T-helper 2 cell treated with Interferon-gamma antibody and Interleukin-4, amounts not matched to agents 100 ng/mL and 5 ng/mL, for 36 hours (primary cell): ENCODE measurements around the gene SNX19. TPM values are rescaled to one million over a fixed set of nuclear protein-coding genes. Genes with fewer than 3 reads are reported as not detected.
"Not testable (repeated sequence)": the region's sequence is repeated elsewhere in the genome, so short reads cannot be mapped to it uniquely, and the experiment has no call there.

Experiments used
- intact Hi-C: fragments of 100-400 bp; cut with micrococcal nuclease; formaldehyde crosslinking; loops from one replicate; pipeline ENCODE4 v1.15.1; 2023
- total RNA-seq: library from RNA; stranded (reverse); gene quantifications from 2 replicates; pipeline ENCODE4 v1.2.3, GENCODE V29; 2022

Gene SNX19
- total RNA-seq, 1 donor from 2014 or later: 49.3 TPM

DNA sequence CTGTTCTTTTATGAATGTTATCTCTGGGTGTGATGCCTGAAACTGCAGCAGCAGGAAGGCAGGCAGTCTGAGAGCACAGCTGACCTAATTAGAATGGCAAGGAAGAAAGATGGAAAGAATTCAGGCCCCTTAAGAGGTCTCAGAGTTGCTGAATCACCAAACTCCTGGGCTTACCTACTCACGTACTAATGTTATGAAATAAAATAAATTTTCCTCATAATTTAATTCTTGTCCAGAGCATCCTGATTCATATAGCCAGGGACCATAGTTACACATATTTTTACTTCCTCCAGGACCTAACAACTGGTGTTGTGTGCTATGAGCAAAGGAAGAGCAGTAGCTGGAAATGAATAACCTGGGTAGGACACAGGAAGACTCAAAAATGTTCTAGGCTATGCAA lies 41.9 kb downstream of the SNX19 start:
- intact Hi-C loops: no loop called here

DNA sequence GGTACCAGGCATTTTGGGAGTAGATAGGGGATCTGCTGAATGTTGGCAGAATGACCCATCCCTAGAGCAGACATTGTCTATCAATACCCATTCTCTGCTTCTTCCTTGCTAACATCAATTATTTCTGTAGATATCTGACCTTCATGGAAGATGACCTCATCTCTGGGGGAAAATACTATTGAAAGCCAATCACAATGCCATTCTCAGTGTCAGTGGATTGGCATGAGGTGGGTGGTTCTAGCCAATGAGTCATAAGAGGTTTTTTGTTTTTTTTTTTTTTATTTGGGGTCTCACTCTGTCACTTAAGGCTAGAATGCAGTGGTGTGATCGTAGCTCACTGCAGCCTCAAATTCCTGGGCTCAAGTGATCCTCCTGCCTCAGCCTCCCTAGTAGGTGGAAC lies 42.5 kb downstream of the SNX19 start:
- intact Hi-C loops: no loop called here

DNA sequence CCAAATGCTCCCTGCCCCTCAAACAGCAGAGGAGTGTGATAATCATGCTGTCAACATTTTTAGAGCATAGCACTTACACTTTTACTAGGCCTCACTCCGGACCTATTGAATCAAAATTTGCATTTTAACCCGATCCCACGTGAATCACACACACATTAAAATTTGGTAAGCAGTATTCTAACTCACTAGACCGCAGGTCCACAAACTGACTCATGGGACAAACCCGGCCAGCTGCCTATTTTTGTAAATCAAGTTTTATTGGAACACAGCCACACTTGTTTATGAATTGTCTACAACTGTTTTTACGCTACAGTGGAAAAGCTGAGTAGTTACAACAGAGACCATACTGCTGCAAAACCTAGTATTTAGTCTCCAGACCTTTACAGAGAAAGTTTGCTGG lies 43.3 kb downstream of the SNX19 start:
- intact Hi-C loops: no loop called here

DNA sequence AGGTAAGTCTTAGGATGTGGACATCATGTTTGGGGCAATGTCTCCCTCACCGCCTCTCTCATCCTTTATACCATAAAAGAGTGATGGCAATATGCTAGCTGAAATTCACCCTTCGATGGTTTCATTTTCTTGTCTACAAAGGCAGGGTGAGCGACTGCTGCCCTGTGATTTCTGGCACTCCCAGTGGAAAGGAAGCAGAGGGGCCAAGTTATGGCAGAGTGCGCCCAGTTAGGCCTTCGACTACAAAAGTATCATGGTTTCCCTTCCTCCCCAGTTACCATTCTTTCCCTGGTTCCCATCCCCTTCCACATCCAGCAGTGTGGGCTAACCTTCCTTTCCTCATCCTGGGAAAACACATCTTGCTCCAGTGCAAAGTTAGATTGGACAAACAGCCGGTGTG lies 43.8 kb downstream of the SNX19 start:
- intact Hi-C loops: no loop called here

DNA sequence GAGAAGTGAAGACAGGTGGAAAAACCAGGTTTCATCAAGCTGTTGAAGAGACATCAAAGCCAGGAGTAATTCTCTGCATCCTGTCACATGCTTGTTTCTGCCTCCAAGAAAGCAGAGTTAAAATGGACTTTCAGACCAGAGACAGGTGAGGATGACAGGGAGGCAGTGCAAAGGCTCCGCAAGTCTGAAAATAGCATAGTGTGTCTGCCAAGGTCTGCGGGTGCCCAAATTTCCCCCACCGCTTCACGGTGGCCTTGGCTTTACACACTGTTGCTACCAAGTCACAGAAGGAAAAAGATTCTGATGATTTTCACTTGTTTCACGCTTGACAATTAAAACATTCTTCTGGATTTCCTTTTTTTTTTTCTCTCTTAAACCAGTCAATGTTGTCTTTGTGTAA lies 44.2 kb downstream of the SNX19 start:
- intact Hi-C loops: no loop called here

DNA sequence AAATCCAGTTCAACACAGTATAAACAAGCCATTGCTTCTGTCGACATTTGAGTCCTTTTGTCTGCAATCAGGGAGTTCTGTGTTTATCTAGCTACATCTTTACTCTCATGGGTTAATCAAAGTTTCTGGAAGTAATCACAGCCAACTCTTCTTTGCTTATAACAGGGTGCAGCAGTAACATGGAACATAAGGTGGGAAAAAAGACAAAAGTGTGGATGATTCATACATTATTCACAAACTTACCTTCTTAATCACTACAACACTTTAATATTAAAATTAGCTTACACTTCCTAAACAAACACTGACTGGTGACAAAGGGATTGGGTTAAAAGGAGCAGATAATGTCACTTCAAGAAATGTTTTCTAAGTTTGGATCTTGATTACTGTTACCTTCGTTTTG lies 44.7 kb downstream of the SNX19 start:
- intact Hi-C loops: no loop called here

DNA sequence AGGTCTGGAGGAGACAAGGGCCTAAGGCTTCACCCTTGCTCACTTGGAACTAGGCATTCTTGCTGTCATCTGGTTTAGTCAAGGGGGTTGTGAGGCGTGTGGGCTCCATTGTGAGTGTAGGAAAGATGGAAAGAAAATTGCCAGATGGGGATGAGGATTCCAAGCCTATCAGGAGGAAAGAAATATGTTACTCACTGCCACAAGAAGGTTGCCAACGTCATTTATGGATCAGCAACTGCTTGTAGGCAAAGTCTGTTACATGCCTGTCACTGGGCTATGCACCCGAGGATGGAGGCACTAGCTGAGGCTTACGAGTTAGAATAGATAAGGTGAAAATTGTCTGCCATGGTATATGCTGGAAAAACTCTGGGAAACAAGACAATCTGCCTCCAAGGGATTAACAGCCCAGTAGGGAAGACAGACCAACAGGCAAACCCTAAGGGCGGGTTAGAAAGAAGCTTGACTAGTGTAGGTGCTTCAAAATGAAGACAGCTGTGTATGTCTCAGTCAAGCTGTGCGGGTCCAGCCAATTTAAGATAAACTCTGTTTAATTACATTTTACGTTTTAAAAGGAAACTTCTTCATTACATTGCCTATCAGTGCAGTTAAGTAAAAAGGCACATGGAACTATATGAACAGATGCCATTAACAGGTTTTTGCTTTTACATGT lies 47.4 kb downstream of the SNX19 start:
- intact Hi-C loops: no loop called here

DNA sequence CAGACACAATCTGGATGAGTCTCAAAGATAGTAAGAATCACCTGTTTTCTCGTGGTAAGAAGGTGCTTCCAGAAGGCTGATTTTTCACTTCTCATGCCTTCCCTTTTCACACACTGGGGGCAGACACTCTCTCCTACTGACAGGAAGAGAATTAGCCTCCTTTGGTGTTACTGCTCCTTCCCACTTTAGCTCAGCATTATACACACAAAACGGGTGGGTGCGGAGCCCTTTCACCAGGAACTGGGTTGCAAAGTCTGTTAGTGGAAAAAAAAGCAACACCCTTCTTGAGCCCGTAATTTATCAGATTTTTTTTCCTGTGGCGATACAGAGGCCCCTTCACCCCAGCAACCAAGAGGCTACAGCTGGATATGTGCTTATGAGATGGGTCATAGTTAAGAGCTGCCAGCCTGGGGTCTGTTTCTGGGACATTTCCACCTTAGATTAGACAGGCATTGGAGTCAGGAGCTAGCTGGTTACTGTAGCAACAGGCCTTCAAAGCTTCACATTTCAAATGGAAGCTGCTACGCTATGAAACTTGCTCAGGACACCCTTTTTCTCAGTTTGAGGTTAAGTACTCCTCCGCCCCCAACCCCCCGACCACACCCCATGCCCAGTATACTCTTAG lies 48.1 kb downstream of the SNX19 start:
- intact Hi-C loops: no loop called here

DNA sequence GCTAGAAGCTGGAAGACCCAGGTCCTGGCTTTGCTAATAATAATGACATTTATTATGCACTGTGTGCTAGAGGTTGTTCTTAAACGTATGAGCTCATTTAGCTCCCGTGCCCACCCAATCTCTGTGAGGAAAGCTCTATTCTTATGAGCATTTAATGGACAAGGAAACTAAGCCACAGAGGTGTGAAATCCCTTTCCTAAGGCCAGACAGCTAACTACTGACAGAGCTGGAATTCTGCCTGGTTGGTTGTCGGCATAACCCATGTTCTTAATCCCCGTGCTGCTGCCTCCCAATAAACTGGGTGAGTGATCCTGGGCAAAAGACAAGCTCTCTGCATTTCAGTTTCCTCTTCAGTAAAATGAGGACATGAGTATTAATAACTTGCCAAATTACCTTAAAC lies 49.4 kb downstream of the SNX19 start:
- intact Hi-C loops: no loop called here

DNA sequence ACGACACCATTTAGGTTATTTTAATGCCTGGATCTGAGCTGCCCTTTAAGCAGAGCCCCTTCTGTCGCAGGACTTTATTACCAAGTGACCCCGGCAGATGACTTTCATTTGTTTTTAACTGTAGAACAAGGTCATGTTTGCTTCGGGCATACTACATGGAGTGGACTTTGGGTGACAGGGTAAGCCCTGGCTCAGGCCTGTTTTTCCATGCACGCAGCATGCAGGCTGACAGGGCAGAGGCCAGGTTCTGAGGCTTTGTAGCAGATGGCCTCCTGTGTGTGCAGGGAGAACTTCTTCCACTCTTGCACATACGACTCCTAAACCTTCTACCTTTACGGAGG lies 50.5 kb downstream of the SNX19 start:
- intact Hi-C loops: no loop called here

DNA sequence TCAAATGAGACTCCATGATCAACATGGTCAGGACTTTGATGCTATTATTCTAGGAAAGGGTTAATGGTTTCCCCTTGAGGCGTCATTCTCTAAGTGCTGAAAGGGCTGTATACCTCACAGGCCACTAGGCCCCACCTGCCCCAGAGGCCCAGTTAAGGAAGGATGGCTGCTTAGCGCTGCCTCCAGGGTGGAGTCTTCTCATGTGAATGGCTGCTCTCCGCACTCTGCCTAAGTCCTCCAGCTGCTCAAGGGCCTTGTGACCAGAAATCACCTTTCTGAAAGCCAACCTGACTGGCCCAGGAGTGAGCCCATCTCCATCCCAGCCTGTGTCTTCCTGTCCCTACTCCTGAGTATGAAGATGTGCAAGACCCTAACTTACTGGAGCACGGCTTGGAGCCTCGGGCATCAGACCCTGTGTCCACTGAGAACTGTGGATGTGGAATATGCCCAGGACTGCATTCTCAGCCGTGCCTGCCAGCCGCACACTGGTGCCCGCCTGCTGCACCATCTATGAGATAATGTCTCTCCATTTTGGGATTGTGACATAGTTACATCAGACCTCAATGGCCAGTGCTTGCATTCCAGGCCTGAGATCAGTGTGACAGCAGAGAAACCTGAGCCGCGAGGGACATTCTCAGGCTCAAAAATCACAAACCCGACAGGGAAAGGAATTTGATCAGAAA lies 51.0 kb downstream of the SNX19 start:
- intact Hi-C loops: no loop called here

DNA sequence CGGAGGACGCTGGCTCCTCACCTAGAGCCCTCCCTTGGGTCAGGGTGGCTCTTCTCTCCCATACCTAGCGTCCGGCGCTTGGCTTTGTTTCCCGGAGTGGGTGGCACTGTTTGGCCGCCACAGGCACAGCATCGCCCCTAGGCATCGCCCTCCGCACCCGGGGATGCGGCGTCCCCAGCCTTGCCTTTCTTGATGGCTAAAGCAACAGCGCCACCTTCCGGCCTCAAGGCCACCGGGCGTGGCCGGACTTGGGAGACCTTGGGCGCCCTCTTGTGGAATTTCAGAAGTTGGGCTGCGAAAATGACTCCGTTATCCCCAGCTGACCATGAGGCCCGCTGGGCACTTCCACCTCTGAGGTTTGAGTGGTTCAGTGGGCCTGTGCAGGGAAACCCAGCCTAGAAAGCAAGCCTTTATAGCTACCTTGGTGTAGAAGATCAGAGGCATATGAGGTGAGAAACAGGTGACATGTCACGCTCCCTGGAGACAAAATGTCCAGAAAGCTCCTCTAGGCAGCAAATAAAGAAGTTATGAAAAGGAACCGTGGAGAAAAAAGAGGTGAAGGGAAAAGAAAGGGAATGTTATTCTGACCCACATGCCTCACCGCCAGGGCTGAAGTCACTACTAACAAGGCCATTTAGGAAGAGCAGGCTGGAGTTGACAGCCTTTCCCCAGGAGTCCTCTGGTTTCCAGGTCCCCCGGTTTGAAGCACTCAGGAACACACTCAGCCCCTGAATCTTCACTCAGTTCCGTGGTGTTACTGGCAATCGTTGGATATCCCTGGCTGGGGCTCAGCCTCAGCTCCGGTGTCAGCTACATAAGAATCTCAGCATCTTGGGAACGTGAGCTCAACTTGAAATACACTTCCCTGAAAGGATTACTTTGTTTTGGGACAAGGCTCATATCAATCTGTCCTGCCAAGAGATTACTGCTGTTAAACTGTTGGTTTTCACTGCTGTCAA lies 54.1 kb downstream of the SNX19 start:
- intact Hi-C loops: loop anchor here (1.0 kb wide), 3 partner anchors 32 to 649 kb away; no protein-coding TSS in a partner anchor

DNA sequence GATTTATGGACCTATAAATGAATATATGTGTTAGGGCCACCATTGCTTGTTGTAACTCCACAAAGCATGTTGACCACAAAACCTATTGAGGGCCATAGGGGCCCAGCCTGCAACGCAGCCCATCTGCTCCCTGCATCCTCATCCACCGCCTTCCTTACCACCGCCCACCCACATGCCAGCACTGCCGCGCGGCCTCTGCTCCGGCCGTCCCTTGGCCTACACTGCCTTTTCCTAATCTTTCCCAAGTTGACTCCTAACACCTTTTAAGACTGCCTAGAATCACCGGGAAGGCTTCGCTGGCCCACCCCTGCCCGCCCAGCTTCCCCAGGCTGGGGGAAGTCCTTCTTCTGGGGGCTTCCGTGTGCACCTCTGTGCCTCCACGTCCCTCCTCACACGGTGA lies 55.0 kb downstream of the SNX19 start:
- intact Hi-C loops: no loop called here

DNA sequence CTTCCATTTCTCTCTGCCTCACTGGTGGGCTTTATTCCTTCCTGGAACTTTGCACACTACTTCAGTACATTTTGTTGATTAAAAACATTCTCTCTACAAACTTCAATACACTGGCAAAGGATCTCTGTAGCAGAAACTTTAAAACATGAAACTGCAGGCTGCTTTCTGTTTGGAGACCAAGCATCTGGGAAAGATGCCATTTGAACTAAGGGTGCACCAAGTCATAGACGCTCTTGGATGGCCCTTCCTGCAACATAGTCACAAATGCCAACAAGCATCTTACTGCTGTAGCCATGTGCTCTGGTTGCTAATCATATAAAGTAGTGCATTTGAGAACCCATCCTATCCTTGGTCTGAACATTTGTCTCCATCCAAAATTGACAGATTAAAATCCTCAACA lies 56.4 kb downstream of the SNX19 start:
- intact Hi-C loops: no loop called here

DNA sequence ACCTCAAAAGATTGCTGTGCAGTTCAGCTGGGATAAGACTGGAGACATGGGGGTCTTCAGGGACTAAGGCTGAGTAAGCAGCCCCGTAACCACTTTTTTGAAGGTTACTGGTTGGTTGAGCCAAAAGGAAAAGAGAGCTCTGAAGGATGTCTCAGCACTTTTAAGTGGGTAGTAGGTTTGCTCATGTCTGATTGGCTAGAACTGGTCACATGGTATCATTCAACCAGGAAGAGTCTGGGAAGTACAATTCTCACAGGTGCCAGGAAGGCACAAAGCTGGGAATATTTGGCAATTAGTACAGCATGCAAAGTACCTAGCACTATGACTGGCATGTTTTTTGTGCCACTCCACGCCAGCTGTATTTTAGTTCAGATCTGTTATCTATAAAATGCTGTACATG lies 58.1 kb downstream of the SNX19 start:
- intact Hi-C loops: no loop called here

DNA sequence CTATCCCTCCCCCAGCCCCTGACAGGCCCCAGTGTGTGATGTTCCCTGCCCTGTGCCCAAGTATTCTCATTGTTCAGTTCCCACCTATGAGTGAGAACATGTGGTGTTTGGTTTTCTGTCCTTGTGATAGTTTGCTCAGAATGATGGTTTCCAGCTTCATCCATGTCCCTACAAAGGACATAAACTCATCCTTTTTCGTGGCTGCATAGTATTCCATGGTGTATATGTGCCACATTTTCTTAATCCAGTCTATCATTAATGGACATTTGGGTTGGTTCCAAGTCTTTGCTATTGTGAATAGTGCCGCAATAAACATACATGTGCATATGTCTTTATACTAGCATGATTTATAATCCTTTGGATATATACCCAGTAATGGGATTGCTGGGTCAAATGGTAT lies 60.6 kb downstream of the SNX19 start:
- intact Hi-C loops: not testable (repeated sequence)

DNA sequence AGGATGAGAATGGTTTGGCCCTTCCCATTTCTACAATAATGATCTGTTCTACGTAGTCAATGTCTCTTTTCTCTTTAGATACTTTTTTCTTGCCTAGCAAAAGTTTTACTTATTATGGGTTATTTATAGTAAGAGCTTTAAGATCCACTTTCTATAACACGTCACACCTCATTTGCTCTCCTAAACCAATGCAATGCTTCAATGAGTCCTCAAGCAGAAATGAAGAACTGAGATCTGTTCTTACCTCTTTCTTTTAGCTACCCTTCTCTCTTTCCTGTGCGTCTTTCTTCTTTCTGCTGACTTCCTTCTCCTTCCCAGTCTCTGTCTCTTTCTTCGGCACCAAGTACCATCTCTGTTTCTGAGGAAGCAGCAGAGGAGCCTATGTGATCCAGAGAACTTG lies 61.8 kb downstream of the SNX19 start:
- intact Hi-C loops: no loop called here

DNA sequence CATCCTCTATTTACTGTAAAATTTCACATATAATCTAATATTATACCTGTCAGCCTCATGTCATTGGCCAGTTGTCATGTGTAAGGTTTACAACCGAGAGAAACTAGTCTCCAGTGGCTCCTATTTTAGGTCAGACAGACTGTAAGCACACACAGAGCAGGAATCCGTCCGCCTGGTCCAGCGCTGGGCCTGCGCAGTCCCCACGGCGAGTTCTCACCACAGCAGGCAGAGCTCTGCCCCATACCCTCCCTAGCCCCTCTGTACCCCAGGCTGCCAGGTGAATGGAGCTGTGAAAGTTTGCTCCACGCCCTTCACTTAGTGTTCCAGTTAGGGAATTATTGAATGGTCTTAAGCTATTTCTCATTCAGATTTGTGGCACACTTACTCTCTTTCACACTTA lies 63.7 kb downstream of the SNX19 start:
- intact Hi-C loops: no loop called here

DNA sequence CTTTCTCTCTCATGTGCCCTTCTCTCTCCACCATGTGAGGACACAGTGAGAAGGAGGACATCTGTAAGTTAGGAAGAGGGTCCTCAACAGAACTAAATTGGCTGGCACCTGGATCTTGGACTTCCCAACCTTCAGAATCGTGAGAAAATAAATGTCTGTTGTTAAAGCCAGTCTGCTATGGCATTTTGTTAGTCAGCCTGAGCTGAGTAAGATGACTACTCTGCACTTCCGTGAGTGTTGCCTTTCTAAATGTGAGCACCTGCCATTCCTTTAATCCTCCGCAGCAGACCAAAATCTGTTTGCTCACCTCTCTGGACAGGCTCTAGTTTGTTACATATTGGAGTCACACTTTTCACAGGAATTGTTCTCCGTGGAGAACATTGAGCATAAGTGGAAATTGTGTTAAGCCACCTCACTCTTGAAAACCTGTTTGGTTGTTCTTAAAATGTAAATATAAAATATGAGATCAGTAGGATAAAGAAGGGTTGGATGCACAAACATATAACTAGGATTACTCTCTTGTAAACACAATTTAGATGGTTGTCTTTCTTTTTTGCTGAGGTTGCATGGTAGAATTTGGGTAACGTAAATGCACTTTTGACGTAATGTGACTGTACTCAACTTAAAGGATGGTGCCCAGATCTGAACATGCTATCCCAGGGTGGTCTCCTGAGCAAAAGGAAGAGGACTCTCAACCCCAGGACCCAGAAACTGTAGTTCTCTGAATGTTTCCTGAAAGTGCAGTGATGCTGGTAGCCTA lies 65.9 kb downstream of the SNX19 start:
- intact Hi-C loops: no loop called here

DNA sequence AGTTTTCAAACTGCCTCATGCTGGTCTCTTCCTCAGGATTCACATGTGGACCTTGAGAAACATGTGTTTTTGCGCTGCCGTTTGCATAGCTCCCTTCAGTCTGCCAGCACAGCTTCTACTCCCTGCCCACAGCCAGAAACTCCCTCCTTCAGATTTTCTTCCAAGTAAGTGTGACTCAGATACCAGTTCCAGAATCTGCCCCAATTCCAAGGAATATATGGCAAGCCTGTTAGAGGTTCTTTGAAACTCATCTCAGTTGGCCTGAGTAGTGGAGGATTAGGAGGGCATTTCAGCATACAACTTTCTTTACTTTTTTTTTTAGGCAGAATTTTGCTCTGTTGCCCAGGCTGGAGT lies 67.1 kb downstream of the SNX19 start:
- intact Hi-C loops: no loop called here
